GM23248 (cell line): ENCODE data around the gene FASTKD1. TPM values are rescaled to one million over a fixed set of nuclear protein-coding genes. Genes with fewer than 3 reads are reported as not detected.
"Not testable (repeated sequence)": the region's sequence is repeated elsewhere in the genome, so short reads cannot be mapped to it uniquely, and the experiment has no call there.

Experiments used
- DNase-seq: peaks from one replicate; pipeline ENCODE4 v3.0.0-alpha.2; 2015
- H2AFZ ChIP-seq: fragments of 200-600 bp; sonication (generic); 2 replicates; pipeline ENCODE4 v1.6.1; 2016; ENCODE audit warnings: antibody characterized with exemption
- H3F3A ChIP-seq: fragments of 200-600 bp; sonication (generic); 2 replicates; pipeline ENCODE4 v1.6.1; 2016; ENCODE audit warnings: mild to moderate bottlenecking, antibody characterized with exemption, mixed run types; ENCODE audit not compliant: insufficient read depth
- H3K27ac ChIP-seq: fragments of 200-600 bp; sonication (generic); 2 replicates; pipeline ENCODE4 v1.5.1; 2016; ENCODE audit warnings: mild to moderate bottlenecking
- H3K27me3 ChIP-seq: fragments of 200-600 bp; sonication (generic); replicated peaks from 2 replicates; pipeline ENCODE4 v1.6.1; 2016; ENCODE audit warnings: mild to moderate bottlenecking; ENCODE audit not compliant: insufficient read depth
- H3K36me3 ChIP-seq: fragments of 200-600 bp; sonication (generic); 2 replicates; pipeline ENCODE4 v1.6.1; 2016; ENCODE audit warnings: low read depth, mild to moderate bottlenecking
- H3K4me1 ChIP-seq: fragments of 200-600 bp; sonication (generic); 2 replicates; pipeline ENCODE4 v1.6.1; 2016; ENCODE audit warnings: mild to moderate bottlenecking; ENCODE audit not compliant: insufficient read depth
- H3K4me2 ChIP-seq: fragments of 200-600 bp; sonication (generic); one replicate; pipeline ENCODE4 v1.6.1; 2016; ENCODE audit warnings: mild to moderate bottlenecking; ENCODE audit not compliant: unreplicated experiment
- H3K4me3 ChIP-seq: fragments of 200-600 bp; sonication (generic); 2 replicates; pipeline ENCODE4 v1.5.1; 2016; ENCODE audit warnings: mild to moderate bottlenecking
- H3K79me2 ChIP-seq: fragments of 200-600 bp; sonication (generic); 2 replicates; pipeline ENCODE4 v1.6.1; 2016; ENCODE audit warnings: mild to moderate bottlenecking; ENCODE audit not compliant: insufficient read depth
- H3K9ac ChIP-seq: fragments of 200-600 bp; sonication (generic); 2 replicates; pipeline ENCODE4 v1.6.1; 2016; ENCODE audit warnings: mild to moderate bottlenecking
- H3K9me2 ChIP-seq: fragments of 200-600 bp; sonication (generic); 2 replicates; pipeline ENCODE4 v1.6.1; 2016; ENCODE audit warnings: mixed run types, mild to moderate bottlenecking, moderate library complexity; ENCODE audit not compliant: insufficient read depth
- H3K9me3 ChIP-seq: fragments of 200-600 bp; sonication (generic); one replicate; pipeline ENCODE4 v1.6.1; 2017; ENCODE audit warnings: low read depth
- H4K20me1 ChIP-seq: fragments of 200-600 bp; sonication (generic); 2 replicates; pipeline ENCODE4 v1.6.0; 2016; ENCODE audit not compliant: insufficient read depth
- EZH2 ChIP-seq: fragments of 200-600 bp; sonication (generic); IDR thresholded peaks from 2 replicates; pipeline ENCODE4 v1.6.1; 2018; ENCODE audit warnings: antibody characterized with exemption, mild to moderate bottlenecking; ENCODE audit not compliant: insufficient read depth, poor library complexity, severe bottlenecking
- EZH2phosphoT487 ChIP-seq: fragments of 200-600 bp; sonication (generic); IDR thresholded peaks from 2 replicates; pipeline ENCODE4 v1.6.1; 2018; ENCODE audit warnings: antibody characterized with exemption, moderate library complexity, mild to moderate bottlenecking, low read depth; ENCODE audit not compliant: insufficient read depth
- WGBS, 2 experiments: methylation state at CpG; one replicate each; pipeline ENCODE4 v1.1.6; 2015 to 2017; ENCODE audit warnings: low lambda C conversion rate in 2 of 2, low coverage in 1 of 2; ENCODE audit errors: missing lambda C conversion rate in 2 of 2; 5-methylcytosine and 5-hydroxymethylcytosine counted together
- in situ Hi-C: fragments of 300-500 bp; cut with MboI; formaldehyde crosslinking; loops from 2 replicates; pipeline ENCODE4 v1.15.0; 2020
- polyA plus RNA-seq: library from polyadenylated mRNA; unstranded; fragments of >200 nt; fragmentation: Nextera tagmentation; extraction: Ambion mirVana; gene quantifications from 2 replicates; pipeline ENCODE4 v1.2.1, GENCODE V29; 2016
- total RNA-seq: library from RNA; depleted of rRNA; stranded (reverse); fragments of >200 nt; shearing (Covaris generic); gene quantifications from 2 replicates; pipeline ENCODE4 v1.2.3, GENCODE V29; 2014

Gene FASTKD1
- total and polyA plus RNA-seq, 2 experiments from 2014 or later, result 17.7 to 18.8 TPM

DNA sequence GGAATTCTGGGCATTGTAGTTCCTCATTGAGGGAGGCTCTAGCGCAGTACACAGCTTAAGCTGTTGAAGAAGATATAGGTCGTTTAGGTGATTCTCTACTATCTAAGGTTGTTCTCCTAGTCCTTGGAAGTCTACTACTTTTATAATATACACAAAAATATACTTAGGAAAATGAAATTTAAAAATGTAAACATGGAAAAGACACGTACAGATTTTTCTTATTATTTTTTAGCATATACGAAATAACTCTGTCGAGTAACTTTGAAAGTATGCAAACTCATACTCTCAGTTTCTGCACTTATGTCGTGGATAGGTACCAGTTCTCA is 272 bp upstream of the FASTKD1 start:
- WGBS, 2 experiments, result 10 to 13% methylated on average over 6 of the region's 6 CpGs
- H2AFZ ChIP-seq, result peak overlapping the region; percentile 95
- H3K9me3 ChIP-seq, result no peaks in the 10 kb centered on the region
- H3K27ac ChIP-seq, result no peak overlapping the region
- peak overlapping the region; percentile 94 for H3K4me2 ChIP-seq
- peak overlapping the region; percentile 91 for H3K4me3 ChIP-seq
- DNase-seq, result no peak
- TF ChIP-seq EZH2, result no peak
- no peak for TF ChIP-seq EZH2phosphoT487
- H3K4me1 ChIP-seq, result peaks cover 10% of the 10 kb centered on the region
- H3F3A ChIP-seq, result no peaks in the 10 kb centered on the region
- no peaks in the 10 kb centered on the region for H3K27me3 ChIP-seq
- no peaks in the 10 kb centered on the region for H3K36me3 ChIP-seq
- H3K79me2 ChIP-seq, result peaks cover 40% of the 10 kb centered on the region
- in situ Hi-C loops, result no loop called here
- H3K9ac ChIP-seq, result peak overlapping the region; percentile 81
- H3K9me2 ChIP-seq, result no peaks in the 10 kb centered on the region
- no peaks in the 10 kb centered on the region for H4K20me1 ChIP-seq

DNA sequence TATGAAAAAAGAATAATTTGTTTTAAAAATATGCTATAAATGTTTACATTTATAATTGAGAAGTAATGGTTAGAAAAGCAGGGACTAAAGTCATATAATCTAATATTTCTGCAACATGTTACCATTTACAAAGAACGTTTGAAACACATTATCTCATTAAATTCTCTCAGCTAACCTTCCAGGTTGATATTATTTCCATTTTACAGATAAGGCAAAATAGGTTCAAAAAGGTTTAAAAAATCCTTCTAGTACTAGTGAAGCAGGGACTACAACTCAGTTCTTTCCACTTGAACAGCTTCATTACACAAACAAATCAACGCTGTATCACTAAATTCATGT is 875 bp downstream of the FASTKD1 start:
- 25 to 28% methylated on average over 2 of the region's 2 CpGs for WGBS, 2 experiments
- in situ Hi-C loops, result no loop called here
- H3K9me3 ChIP-seq, result no peaks in the 10 kb centered on the region
- H3K36me3 ChIP-seq, result no peaks in the 10 kb centered on the region
- TF ChIP-seq EZH2phosphoT487 (no peak), EZH2 (no peak)
- H3K9me2 ChIP-seq, result no peaks in the 10 kb centered on the region
- peak overlapping the region; percentile 91 for H3K4me3 ChIP-seq
- peaks cover 46% of the 10 kb centered on the region for H3K79me2 ChIP-seq
- H3K27ac ChIP-seq, result no peak overlapping the region
- H3K4me2 ChIP-seq, result peak overlapping the region; percentile 94
- H2AFZ ChIP-seq, result peak overlapping the region; percentile 95
- H3K27me3 ChIP-seq, result no peaks in the 10 kb centered on the region
- H3F3A ChIP-seq, result no peaks in the 10 kb centered on the region
- peak overlapping the region; percentile 81 for H3K9ac ChIP-seq
- no peak for DNase-seq
- no peaks in the 10 kb centered on the region for H4K20me1 ChIP-seq
- H3K4me1 ChIP-seq, result peaks cover 10% of the 10 kb centered on the region

DNA sequence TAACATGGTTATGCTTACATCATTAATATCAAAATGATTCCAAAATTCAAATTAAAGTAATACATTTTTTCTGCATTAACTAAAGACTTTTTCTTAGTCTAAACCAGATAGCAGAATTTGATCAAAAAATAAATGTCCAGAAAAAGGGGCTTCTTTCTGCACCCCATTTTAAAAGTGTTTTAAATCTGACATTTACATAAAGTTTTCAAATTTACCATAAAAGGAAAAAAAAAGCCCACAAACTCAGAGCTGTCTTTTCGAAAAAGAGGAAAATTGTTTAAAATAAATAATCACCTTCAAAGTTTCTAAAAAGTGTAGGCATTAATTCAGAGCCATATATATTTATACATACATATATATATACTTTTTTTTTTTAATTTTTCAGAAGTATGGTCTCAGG is 1.5 kb downstream of the FASTKD1 start:
- no peak overlapping the region for H3K27ac ChIP-seq
- H2AFZ ChIP-seq, result no peak overlapping the region
- WGBS, 2 experiments, result 47 to 68% methylated on average over 1 of the region's 1 CpG
- H3F3A ChIP-seq, result no peaks in the 10 kb centered on the region
- TF ChIP-seq EZH2 (no peak), EZH2phosphoT487 (no peak)
- H3K4me2 ChIP-seq, result peak overlapping the region; percentile 94
- H3K9me2 ChIP-seq, result no peaks in the 10 kb centered on the region
- no peak for DNase-seq
- 0 out of 2 replicates have a peak overlapping the region, but pooled peaks have one; percentile 2 for H3K4me3 ChIP-seq
- H3K4me1 ChIP-seq, result peaks cover 10% of the 10 kb centered on the region
- peak overlapping the region; percentile 81; the same call in 1 of the 2 replicates for H3K9ac ChIP-seq
- H4K20me1 ChIP-seq, result no peaks in the 10 kb centered on the region
- in situ Hi-C loops, result no loop called here
- H3K9me3 ChIP-seq, result no peaks in the 10 kb centered on the region
- peaks cover 48% of the 10 kb centered on the region for H3K79me2 ChIP-seq
- H3K36me3 ChIP-seq, result no peaks in the 10 kb centered on the region
- H3K27me3 ChIP-seq, result no peaks in the 10 kb centered on the region

DNA sequence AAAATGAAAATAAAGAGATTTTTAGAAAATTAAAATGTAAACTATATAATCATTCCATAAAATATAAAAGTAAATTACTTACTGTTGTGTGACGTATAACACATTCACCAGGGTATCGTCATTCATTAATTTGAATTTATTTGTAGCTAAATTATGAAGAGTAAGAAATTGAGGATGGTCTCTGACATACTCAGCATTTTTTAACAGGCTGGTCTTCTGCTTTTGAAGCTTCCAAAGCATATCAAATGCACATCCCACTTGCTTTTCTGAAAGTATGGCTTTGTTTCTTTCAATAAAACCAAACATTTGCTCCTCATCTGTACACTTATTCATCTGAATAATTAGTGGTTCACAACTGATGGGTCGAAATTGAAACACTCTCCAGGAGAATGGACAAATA is 2.1 kb downstream of the FASTKD1 start:
- H3F3A ChIP-seq, result no peaks in the 10 kb centered on the region
- H3K4me2 ChIP-seq, result peak overlapping the region; percentile 94
- peaks cover 10% of the 10 kb centered on the region for H3K4me1 ChIP-seq
- no peaks in the 10 kb centered on the region for H3K9me2 ChIP-seq
- H3K27ac ChIP-seq, result no peak overlapping the region
- no peak overlapping the region for H3K4me3 ChIP-seq
- no peak overlapping the region for H3K9ac ChIP-seq
- WGBS, 2 experiments, result 79 to 83% methylated on average over 3 of the region's 3 CpGs
- H3K36me3 ChIP-seq, result no peaks in the 10 kb centered on the region
- TF ChIP-seq EZH2phosphoT487 (no peak), EZH2 (no peak)
- no peaks in the 10 kb centered on the region for H4K20me1 ChIP-seq
- DNase-seq, result no peak
- H2AFZ ChIP-seq, result no peak overlapping the region
- H3K27me3 ChIP-seq, result no peaks in the 10 kb centered on the region
- H3K79me2 ChIP-seq, result peaks cover 48% of the 10 kb centered on the region
- no peaks in the 10 kb centered on the region for H3K9me3 ChIP-seq
- in situ Hi-C loops, result no loop called here

DNA sequence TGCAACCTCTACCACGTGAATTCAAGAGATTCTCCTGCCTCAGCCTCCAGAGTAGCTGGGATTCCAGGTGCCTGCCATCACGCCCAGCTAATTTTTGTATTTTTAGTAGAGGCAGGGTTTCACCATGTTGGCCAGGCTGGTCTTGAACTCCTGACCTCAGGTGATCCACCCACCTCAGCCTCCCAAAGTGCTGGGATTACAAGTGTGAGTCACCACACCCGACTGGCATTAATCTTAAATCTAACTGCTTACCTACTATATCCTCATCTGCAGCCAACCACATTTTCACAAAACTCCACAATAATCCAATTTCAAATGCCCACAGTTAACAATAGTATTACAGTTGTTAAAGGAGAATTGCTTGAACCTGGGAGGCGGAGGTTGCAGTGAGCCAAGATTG is 2.9 kb downstream of the FASTKD1 start:
- H3K36me3 ChIP-seq, H3F3A ChIP-seq, H4K20me1 ChIP-seq, H3K9me2 ChIP-seq, H3K27ac ChIP-seq, H3K9ac ChIP-seq, H3K4me3 ChIP-seq, H3K4me1 ChIP-seq, H2AFZ ChIP-seq, in situ Hi-C loops, DNase-seq, H3K27me3 ChIP-seq, H3K4me2 ChIP-seq, H3K9me3 ChIP-seq: not testable (repeated sequence)
- 91 to 92% methylated on average over 4 of the region's 4 CpGs for WGBS, 2 experiments
- peaks cover 48% of the 10 kb centered on the region for H3K79me2 ChIP-seq
